ENCODE results near the gene AOPEP.

DNA sequence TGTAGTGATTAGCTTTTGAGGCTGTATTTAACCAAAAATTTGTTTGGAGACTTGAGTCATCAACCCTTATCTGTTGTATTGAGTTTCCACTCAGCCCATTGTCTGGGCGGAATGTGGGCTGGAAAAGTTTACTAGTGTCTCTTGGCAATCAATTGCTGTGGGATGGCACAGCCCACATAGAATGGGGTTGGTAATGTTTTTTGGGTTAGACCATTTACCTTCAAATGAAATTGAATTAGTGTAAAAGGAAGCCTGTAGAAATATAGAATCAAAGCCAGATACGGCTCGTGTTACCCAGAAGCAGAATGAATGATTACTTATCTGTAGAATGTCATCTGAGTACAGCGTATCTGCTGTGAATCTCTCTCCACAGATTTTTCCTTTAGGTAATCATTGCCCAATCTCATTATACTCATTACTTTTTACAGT, 142.9 kb downstream of the AOPEP start:
- no peak for TF ChIP-seq POLR2A (IDR thresholded peaks at IDR 0.05)
- TF ChIP-seq, protein P1, sequence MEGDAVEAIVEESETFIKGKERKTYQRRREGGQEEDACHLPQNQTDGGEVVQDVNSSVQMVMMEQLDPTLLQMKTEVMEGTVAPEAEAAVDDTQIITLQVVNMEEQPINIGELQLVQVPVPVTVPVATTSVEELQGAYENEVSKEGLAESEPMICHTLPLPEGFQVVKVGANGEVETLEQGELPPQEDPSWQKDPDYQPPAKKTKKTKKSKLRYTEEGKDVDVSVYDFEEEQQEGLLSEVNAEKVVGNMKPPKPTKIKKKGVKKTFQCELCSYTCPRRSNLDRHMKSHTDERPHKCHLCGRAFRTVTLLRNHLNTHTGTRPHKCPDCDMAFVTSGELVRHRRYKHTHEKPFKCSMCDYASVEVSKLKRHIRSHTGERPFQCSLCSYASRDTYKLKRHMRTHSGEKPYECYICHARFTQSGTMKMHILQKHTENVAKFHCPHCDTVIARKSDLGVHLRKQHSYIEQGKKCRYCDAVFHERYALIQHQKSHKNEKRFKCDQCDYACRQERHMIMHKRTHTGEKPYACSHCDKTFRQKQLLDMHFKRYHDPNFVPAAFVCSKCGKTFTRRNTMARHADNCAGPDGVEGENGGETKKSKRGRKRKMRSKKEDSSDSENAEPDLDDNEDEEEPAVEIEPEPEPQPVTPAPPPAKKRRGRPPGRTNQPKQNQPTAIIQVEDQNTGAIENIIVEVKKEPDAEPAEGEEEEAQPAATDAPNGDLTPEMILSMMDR (IDR thresholded peaks at IDR 0.05), result no peak

Data from heart left ventricle (tissue), 13 donors.